ENCODE measurements around the gene CPB1. TPM values are rescaled to one million over a fixed set of nuclear protein-coding genes. Genes with fewer than 3 reads are reported as not detected.
"Not testable (repeated sequence)": the region's sequence is repeated elsewhere in the genome, so short reads cannot be mapped to it uniquely, and the experiment has no call there.

Gene CPB1
- not detected in 2 replicates for total RNA-seq (2014; rRNA removed; shearing (Covaris generic))

DNA sequence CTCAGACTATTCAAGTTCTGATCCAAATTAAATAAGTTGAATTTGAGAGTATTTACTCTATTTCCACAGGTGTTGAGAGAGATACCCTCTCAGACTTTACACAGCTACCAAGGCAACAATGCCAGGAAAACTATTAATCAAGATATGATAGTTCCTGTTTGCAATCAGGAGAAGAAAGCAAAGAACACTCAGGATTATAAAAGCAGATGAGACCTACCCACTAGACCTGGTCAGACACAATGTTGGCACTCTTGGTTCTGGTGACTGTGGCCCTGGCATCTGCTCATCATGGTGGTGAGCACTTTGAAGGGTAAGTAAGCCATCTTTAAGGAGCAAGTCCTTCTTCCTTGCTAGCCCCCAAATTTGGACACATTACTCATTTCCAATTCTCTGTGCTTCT lies at the start of gene CPB1:
Gene CPB1 (plus strand): TSS at position 227 of the 400 bp plus-strand sequence. CDS start 13 bp downstream, at position 240.
- no peak for DNase-seq (ENCODE audit: low spot score)
- in situ Hi-C loops (cut with HindIII; ENCODE audit: low sequenced_read_pairs), result no loop called here

DNA sequence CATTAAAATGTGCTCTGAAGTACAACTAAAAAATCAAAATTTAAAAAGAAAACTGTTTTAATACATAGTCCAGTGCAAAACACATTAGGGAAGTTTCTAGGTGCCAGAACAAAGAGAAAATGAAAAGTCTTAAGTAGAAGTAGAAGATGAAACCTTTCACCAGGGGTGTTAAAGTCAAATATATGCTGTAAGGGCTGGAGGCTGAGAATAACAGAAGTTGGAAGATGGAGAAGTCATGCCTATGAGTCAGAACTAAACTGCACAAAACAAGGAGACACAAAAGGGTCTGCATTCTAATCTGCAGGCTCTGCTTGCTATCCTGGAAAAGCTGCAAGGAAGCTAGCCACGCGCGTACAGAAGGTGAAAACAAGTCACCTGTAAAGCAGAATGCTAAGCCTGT lies 48.7 kb upstream of the CPB1 start:
- no peak for DNase-seq (ENCODE audit: low spot score)
- in situ Hi-C loops (cut with HindIII; ENCODE audit: low sequenced_read_pairs), result no loop called here

DNA sequence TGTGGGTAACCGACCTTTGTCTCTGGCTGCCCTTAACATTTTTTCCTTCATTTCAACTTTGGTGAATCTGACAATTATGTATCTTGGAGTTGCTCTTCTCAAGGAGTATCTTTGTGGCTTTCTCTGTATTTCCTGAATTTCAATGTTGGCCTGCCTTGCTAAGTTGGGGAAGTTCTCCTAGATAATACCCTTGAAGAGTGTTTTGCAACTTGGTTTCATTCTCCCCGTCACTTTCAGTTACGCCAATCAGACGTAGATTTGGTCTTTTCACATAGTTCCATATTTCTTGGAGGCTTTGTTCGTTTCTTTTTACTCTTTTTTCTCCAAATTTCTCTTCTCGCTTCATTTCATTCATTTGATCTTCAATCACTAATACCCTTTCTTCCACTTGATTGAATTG lies 42.6 kb upstream of the CPB1 start:
- in situ Hi-C loops (cut with HindIII; ENCODE audit: low sequenced_read_pairs); DNase-seq (ENCODE audit: low spot score): not testable (repeated sequence)

DNA sequence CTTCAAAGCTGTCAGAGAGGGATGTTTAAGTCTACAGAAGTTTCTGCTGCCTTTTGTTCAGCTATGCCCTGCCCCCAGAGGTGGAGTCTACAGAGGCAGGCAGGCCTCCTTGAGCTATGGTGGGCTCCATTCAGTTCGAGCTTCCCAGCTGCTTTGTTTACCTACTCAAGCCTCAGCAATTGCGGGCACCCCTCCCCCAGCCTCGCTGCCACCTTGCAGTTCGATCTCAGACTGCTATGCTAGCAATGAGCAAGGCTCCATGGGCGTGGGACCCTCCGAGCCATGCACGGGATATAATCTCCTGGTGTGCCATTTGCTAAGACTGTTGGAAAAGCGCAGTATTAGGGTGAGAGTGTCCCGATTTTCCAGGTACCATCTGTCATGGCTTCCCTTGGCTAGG lies 41.5 kb upstream of the CPB1 start:
- in situ Hi-C loops (cut with HindIII; ENCODE audit: low sequenced_read_pairs); DNase-seq (ENCODE audit: low spot score): not testable (repeated sequence)

DNA sequence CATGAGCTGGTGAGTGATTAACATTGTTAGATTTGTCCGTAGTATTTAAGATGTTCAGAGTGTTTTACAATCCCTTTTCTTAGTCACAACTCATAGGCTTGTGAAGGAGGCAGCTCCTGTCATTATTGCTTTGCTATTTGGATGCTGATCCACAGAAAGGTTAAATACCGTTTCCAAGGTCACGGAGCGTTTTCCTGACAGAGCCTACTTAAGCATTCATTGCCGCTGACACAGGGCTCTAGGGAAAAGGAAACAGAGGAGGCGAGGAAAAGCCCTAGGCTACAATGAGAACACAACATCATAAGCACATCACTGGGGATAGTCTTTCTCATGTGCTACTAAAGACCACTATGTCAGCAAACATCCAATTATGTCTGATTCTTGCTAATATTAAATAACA lies 38.5 kb upstream of the CPB1 start:
- in situ Hi-C loops (cut with HindIII; ENCODE audit: low sequenced_read_pairs), result no loop called here
- no peak for DNase-seq (ENCODE audit: low spot score)

DNA sequence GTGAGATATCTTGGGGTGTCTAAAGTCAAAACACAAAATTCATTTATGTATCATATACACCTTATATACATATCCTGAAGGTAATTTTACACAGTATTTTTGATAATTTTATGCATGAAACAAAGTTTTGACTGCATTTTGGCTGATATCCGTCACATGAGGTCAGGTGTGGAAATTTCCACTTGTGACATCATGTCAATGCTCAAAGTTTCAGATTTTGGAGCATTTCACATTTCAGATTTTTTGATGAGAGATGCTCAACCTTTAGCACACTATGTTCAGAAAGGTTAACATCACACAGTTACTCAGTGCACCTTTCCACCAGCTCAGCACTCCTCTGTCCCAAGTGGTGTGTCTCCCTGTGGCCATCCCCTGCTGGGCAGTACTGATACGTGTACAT lies 37.7 kb upstream of the CPB1 start:
- no peak for DNase-seq (ENCODE audit: low spot score)
- in situ Hi-C loops (cut with HindIII; ENCODE audit: low sequenced_read_pairs), result no loop called here

DNA sequence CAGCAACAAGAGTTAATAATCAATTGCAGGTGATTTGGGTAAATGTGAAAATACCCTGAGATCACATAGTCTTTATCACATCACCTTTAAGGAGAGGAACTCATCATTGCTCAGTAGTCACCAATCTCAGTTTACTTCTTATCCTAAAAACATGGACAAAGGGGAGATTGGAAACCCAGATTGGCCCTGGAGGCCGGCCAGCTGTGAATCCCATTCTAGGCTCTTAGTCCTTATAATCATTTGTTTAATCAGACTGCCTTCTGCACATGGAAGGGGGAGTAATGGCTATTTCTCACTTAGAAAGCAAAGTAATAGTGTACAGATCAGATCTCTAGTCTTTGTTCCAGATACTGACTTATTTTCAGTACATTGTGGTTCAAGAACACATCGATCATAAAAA lies 37.2 kb upstream of the CPB1 start:
- in situ Hi-C loops (cut with HindIII; ENCODE audit: low sequenced_read_pairs), result no loop called here
- no peak for DNase-seq (ENCODE audit: low spot score)

DNA sequence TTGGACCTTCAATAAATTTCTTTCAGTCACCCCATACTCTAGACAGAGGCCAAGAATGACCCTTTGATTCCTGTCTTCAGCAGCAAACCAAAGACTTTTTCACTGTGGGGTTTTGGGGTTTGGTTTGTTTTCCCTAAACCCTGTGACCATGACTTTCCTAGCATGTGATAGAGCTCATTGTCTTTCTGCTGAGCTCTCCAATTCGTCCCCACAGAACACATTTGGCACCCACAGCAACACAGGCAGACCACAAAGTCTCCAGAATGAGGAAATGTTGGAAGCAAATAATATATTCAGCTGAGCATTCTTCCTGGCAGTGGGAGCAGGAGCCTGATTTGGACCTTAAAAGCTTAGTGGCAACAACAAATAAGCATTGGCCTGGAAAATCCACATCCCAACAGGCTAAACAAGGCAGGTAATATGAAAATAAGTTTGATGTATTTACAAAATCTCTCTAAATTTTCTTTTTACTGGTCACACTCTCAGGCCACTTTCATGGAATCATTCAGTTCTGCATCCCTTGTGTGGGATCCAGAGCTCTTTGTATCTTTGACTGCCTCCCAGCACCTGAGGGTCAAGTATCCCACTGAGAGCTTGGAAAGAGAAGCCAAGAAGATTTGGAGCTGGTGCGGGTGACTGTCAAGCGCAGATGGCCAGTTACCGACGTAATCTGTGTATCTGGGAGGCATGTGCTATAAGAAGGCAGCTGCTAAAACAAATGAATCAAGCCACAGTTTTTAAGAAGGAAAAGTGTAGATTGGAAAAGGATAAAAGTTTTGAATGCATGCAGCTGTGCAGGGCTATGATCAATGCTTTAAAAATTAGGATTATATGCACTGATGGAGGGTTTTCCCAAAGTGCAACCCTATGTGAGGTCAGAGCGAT lies 36.5 kb upstream of the CPB1 start:
- peak; percentile 97 for DNase-seq (ENCODE audit: low spot score)
- in situ Hi-C loops (cut with HindIII; ENCODE audit: low sequenced_read_pairs), result no loop called here

DNA sequence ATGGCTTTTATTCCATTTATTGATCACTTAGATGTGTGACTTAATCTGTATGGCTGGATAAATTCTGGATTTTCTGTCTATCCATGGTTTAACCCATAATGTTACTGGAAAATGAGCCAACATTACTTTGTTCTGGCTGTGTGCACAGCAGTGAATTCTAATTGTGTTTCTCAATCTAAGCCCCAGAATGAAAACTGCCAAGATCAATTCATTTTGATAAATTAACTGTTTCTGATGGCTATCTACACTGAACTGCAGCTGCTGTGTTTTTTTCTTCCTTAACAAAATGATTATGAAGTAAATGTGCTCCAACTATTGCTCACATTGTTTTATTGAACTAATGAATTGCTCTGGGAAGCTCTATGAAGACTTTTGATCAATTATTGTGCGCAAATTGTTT lies 35.7 kb upstream of the CPB1 start:
- in situ Hi-C loops (cut with HindIII; ENCODE audit: low sequenced_read_pairs), result no loop called here
- no peak for DNase-seq (ENCODE audit: low spot score)

DNA sequence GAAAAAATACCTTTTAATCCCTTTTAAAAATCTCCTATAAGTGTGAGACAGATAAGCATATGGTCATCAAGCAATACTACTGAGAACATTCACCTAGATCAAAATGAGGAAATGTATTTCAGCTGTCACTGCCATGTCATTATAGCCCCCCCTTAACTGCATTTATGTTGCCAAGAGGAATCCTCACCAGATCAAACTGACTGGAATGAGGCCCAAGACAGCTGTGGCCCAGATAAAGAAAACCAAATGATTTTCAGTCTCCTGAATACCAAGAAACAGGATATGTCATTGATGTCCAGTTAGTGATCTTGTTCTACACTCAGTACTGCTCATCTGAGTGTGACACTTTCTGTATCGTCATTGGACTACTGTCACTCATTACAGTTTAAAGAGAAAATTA lies 35.1 kb upstream of the CPB1 start:
- peak; percentile 18 for DNase-seq (ENCODE audit: low spot score)
- in situ Hi-C loops (cut with HindIII; ENCODE audit: low sequenced_read_pairs), result no loop called here

DNA sequence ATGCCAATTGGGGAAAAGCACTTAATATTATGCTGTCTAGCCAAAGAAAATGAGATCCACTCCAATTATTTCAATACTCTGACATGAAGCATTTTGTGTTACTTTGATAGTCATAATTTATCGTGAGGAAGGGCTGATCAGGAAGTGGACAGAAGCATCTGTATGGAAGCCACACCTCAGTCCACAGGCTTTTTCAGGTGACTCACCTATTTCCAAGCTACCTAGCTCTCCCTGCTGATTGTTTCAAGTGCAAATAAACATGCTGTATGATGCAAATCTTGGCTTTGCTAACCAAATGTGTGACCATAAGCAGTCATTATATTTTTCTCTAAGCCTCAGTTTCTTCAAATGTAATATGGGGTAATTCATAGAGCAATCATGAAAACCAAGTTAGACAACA lies 30.8 kb upstream of the CPB1 start:
- DNase-seq (ENCODE audit: low spot score), result no peak
- in situ Hi-C loops (cut with HindIII; ENCODE audit: low sequenced_read_pairs), result no loop called here

DNA sequence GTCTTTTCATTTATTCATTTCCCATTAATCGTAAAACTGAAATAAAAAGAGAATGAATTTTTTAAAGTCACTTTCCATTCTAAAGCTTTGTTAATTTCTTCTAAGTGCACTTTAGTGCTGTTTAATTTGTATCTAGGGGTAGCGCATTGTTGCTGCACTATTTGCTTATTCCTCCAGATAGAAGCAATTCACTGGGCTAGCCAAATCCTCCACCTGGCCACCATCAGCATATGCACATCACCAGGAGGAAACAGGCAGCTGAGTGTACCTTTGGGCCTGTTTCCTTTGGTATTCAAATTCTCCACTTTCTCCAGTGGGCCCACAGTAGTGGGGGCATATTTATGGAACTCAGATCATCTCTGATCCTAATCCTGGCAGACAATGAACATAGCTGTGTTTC lies 29.8 kb upstream of the CPB1 start:
- in situ Hi-C loops (cut with HindIII; ENCODE audit: low sequenced_read_pairs), result no loop called here
- no peak for DNase-seq (ENCODE audit: low spot score)

DNA sequence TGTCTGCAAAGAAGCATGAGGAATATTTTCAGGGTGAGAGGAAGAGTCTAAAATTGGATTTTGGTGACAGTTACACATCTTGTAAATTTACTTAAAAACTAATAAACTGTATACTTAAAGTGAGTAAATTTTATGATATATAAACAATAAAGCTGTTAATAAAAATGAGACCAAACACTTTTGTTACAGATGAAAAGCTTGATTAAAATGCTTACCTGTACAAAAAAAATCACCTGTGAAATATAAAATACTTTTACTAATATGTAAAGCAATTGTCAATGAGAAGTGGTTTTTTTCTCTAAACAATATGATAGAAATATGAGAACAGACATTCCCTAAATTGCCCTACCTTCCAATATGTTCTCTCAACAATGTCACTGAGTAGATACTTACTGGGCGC lies 27.2 kb upstream of the CPB1 start:
- in situ Hi-C loops (cut with HindIII; ENCODE audit: low sequenced_read_pairs), result no loop called here

DNA sequence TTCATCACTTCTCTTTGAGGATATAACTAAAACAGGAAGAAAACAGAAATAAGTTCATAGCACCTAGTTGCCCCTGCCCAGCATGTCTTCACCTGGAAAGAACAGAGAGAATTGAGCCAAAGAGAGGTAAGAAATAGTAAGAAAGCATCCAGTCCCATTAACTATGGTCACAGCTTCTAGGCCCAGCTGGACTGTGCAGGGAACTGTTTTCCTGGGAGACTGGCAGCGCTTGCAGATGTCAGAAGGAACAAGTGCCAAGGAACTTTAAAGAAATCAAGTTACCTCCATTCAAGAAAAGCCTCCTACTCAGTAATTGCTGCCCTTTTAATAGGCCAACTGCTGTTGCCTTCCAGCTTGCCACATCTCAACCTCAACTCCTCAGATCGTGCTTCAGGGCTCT lies 17.8 kb upstream of the CPB1 start:
- DNase-seq (ENCODE audit: low spot score), result no peak
- in situ Hi-C loops (cut with HindIII; ENCODE audit: low sequenced_read_pairs), result no loop called here

More for the DNA sequence above, 27.2 kb upstream of the CPB1 start:
- no peak for DNase-seq (ENCODE audit: low spot score)

DNA sequence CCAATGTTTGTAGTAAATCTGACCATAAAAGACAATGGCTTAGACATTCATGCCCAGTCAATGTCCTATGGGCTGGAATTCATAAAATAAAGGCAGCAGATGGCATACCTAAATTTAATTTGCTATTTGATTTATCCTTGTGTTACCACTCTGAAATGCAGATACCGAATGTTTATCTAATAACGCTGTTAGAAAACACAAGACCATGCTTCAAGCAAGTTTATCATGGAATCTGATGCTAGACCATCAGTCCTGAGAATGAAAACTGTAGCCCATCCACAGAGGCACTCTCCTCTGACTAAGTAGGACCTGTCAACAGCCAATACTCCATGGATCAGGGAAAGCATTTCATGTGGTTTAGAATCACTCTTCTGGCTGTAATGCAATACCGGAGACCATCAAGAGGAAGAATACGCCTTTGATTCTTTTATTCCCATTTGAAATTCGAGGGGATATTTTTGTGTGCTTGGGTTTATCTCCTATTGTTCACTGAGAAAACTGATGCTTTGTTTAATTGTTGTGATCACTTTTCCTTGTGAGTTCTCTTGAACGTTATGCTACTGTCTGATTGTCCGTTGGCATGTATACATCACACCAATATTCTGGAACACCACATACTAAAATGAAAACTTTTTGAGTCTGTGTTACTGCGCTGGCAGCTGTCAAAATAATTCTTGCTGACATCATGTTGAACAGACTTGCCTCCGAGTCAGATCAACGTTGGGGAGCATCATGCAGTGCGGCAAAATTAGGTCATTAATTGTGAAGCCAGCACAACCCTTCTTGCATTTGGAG lies 12.1 kb upstream of the CPB1 start:
- in situ Hi-C loops (cut with HindIII; ENCODE audit: low sequenced_read_pairs), result no loop called here
- peak; percentile 85 for DNase-seq (ENCODE audit: low spot score)

DNA sequence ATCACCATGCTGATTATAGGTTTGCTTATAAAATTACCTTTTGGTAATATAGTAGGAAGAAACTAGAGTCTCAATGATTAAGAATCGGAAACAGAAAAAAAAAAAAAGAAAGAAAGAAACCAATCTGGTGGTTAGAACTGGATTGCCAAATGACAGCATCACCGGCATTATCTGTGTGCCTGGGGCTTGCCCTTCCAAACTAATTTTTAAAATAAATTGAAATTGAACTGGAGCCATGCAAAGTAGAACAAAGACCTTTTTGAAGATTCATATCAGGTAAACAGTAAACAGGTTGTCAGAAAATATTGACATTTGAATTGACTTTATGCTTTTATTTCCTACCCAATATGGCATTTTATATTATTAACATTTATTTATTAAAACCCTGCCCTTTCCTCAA lies 11.2 kb upstream of the CPB1 start:
- DNase-seq (ENCODE audit: low spot score), result peak; percentile 25
- in situ Hi-C loops (cut with HindIII; ENCODE audit: low sequenced_read_pairs), result no loop called here

DNA sequence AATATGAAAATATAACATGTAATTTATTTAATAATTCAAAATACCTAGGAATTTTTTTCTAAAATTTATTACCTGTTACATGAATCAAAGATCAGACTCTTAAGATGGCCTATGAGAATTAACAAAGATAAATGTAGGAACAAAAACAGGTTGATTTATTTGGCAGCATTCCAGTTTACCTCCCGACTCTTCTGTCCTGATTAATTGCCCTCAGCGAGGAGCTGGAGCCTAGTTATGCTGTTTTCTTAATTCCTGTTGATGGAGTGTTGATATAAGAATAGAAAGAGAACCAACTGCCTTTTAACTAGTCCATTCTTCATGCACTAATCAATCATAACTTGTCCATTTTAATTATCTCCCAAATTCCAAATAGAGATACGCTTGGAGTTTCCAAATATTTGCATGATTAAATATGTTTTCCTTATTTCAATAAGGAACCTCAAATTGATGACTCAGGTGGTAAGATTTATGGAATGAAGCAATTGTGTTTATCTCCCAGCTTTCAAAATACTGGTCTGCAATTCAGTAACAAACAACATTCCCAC lies 10.6 kb upstream of the CPB1 start:
- peak; percentile 68 for DNase-seq (ENCODE audit: low spot score)
- in situ Hi-C loops (cut with HindIII; ENCODE audit: low sequenced_read_pairs), result no loop called here

DNA sequence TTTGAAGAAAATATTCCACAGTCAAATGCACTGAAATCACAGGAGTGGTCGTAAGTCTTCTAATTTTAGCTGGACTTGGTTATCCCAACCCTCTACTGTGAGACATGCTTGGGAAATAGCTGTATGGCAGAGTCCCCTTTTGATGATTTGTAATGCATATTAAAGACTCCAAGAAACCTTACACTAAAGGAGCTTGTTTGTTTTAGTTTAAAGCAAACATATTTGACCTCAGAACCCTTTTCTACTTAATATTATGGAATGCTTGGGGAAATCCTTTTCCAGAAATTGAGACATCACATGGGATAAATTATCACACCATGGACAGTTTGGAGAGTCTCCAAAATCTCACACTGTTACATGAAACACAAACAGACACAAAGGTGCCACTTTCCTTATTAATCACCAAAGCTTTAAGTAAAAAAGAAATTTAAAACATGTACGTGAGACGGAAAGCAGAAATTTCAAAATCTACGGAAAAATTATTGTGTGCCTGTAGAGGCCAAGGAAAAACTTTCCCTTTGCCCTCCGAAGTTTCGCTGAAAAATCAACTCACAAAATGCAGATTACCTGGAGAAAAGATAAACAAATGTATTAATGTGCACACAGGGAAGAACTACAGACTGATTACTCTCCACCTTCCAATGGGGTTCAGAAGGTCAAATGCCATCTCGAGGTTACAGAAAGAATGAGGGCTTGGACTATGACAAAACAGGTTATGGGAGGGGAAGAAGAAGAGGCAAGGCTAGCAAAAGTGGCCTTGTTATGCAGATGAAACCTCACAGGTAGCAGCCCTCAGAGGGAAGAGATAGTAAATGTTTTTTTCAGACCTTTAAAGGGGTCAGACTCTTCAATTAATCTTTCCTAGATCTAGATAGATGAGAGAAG lies 7.0 kb upstream of the CPB1 start:
- DNase-seq (ENCODE audit: low spot score), result no peak

DNA sequence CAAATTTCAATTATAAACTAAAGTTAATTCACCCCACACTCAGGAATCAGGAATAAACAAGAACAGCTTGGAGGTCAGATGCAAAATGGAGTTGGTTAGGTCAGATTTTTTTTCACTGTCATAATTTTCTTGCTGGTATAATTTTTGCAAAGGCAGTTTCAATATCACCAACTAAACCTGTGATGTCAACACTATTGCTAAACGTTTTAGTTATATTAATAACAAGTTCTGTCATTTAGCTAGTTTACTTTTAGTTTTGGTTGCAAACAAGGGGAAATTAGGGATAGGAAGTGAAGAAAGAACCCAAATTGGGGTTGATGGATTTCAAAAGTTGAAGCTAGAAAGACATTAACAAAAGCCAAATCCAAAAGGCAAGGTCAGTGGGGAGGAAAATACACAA lies 4.6 kb upstream of the CPB1 start:
- in situ Hi-C loops (cut with HindIII; ENCODE audit: low sequenced_read_pairs), result no loop called here
- no peak for DNase-seq (ENCODE audit: low spot score)

More for the DNA sequence above, 7.0 kb upstream of the CPB1 start:
- in situ Hi-C loops (cut with HindIII; ENCODE audit: low sequenced_read_pairs), result no loop called here

All from G401 (cell line).